IPS-NIHi11 (cell line): ENCODE data around the gene CREB3L4.

ENCODE experiments used
- DNase-seq: peaks from one replicate; pipeline ENCODE4 v3.0.0; 2012; ENCODE audit warnings: mixed read lengths, low spot score

Gene CREB3L4

GRCh38 chr1:153967107-153967999 lies at the start of gene CREB3L4:
Gene CREB3L4 (plus strand): TSS chr1:153967902. CDS start chr1:153968526, 624 bp downstream.
- DNase-seq, result peak; percentile 83

GRCh38 chr1:153919876-153920852 lies 47.5 kb upstream of the CREB3L4 start:
- DNase-seq, result no peak

- no peak for DNase-seq
Measured at GRCh38 chr1:153921080-153921802, 46.5 kb upstream of the CREB3L4 start.

- no peak for DNase-seq
Measured at GRCh38 chr1:153921803-153922075, 46.0 kb upstream of the CREB3L4 start.

GRCh38 chr1:153922076-153922971 lies 45.4 kb upstream of the CREB3L4 start:
- DNase-seq, result peak; percentile 79

- DNase-seq, result peak; percentile 95
Measured at GRCh38 chr1:153922972-153923925, 44.5 kb upstream of the CREB3L4 start, which contains the start of gene GATAD2B. Gene GATAD2B (minus strand): TSS chr1:153922972. CDS start chr1:153828347, 94,625 bp downstream.

GRCh38 chr1:153926405-153926804 lies 41.3 kb upstream of the CREB3L4 start:
- DNase-seq, result no peak

- no peak for DNase-seq
Measured at GRCh38 chr1:153928245-153928644, 39.5 kb upstream of the CREB3L4 start.

- DNase-seq, result no peak
Measured at GRCh38 chr1:153928791-153929341, 38.8 kb upstream of the CREB3L4 start.

GRCh38 chr1:153929426-153929825 lies 38.3 kb upstream of the CREB3L4 start:
- no peak for DNase-seq

- no peak for DNase-seq
Measured at GRCh38 chr1:153929981-153930948, 37.4 kb upstream of the CREB3L4 start.

- DNase-seq, result no peak
Measured at GRCh38 chr1:153932156-153933131, 35.3 kb upstream of the CREB3L4 start.

GRCh38 chr1:153933430-153933829 lies 34.3 kb upstream of the CREB3L4 start:
- DNase-seq, result no peak

- DNase-seq, result no peak
Measured at GRCh38 chr1:153933955-153934354, 33.7 kb upstream of the CREB3L4 start.

GRCh38 chr1:153934746-153935145 lies 33.0 kb upstream of the CREB3L4 start:
- DNase-seq, result no peak

GRCh38 chr1:153936011-153936802 lies 31.5 kb upstream of the CREB3L4 start:
- no peak for DNase-seq
